Activated gamma-delta T cell treated with anti-CD3 and anti-CD28 coated beads, Interleukin-2, amount 50 U/mL, for 16 hours (primary cell): Measurements from ENCODE around the gene PGC.

Experiments
- DNase-seq: peaks from one replicate; pipeline ENCODE4 v3.0.0-alpha.2; 2020; ENCODE audit warnings: low read depth

Gene PGC

GRCh38 chr6:41730531-41731436 is 16.4 kb downstream of the PGC start:
- DNase-seq, result no peak

DNA sequence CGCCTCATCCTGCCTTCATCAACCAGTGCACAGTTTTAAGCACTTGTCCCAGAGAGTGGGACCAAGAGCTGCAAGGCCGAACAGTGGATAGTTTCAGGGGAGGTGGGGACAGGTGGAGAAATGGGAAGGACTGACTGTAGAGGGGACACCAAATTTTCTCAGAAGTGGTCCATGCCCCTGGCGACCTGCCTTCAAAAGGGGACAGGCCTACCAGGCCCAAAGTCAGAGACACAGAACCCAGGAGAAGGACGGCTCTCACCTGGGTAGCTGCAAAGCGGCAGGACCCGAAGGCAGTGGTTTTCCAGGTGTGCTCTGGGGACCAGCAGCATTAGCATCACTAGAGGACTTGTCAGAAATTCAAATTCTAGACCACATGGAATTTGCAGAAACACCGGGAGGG is 17.6 kb downstream of the PGC start:
- DNase-seq, result no peak

- no peak for DNase-seq
These were observed 18.2 kb downstream of the PGC start for GRCh38 chr6:41728954-41729353.

- DNase-seq, result no peak
These were observed 18.9 kb downstream of the PGC start for GRCh38 chr6:41728073-41728936.

DNA sequence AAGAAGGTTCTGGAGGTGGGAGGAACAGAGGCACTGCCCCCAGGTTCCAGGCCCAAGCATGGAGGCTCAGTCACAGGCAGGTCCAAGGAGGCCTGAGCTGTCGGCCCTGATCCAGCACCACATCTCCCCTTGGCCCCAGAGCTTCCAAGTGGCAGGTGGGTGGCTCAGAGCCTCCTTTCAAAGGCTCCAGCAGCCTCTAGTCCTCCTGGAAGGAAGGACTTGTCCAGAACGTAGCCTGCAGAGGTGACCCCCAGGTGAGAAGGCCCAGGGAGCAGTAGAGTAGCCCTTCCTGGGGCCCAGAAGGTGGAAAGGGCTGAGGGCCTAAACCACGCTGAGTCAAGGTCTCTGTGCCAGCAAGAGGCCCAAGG is 19.5 kb downstream of the PGC start:
- no peak for DNase-seq

- no peak for DNase-seq
These were observed 20.3 kb downstream of the PGC start for GRCh38 chr6:41726876-41727275.

DNA sequence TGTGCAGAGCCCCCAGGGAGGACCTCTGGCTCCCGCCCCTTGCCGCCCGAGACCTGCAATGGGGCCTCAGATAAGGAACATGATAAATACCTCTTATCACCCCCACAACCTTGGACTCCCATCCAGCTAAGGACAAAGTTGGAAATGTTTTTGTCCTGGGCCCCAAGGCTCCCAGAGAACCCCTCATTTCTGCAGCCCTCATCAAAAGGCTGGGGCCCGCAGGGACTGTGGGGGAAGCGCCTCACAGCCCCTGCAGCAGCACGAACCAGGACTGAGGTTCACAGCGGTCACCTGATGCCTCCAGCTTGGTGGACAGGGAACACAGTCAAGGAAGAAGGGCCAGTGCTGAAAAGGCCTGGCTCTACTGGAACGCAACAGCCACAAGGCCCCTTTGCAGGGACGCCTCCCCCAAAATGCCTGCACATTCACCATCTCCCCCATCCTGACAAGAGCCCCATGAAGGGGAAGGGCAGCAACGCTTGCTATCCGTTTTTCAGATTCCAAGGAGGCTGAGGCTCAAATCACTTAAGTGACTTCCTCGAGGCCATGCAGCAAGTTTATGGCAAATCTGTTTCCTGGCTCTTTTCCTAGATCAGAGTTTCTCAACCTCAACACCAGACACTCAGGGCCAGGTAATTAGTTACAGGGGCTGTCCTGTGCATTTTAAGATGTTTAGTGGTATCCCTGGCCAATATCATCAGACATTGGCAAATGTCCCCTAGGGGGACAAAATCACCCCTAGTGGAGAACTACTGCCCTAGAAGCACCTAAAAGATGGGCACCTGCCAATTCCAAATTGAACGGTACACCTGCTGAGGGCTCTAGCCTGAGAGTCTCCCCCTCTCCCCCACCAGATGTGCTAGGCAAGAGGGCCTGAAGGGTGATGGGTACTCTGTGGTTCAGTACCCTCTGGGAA is 22.4 kb downstream of the PGC start:
- no peak for DNase-seq

DNA sequence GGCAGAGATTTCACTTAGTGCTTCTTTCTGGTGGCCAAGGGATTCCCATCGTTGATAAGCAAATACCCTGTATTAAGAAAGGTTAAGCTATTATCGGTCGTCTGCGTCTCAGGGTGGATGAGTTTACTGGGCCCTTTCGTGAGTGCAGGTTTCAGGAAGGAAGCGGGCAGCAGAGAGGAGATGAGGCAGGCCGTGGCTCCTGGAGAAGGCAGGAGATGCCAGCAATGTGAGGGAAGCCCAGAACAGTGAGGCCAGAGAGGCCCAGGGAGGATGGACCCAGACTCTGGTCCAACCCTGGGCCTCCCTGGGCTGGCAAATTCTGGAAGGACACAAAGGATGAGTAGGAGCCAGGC is 23.0 kb downstream of the PGC start:
- DNase-seq, result no peak

- DNase-seq, result no peak
These were observed 23.5 kb downstream of the PGC start for GRCh38 chr6:41723530-41724227.

DNA sequence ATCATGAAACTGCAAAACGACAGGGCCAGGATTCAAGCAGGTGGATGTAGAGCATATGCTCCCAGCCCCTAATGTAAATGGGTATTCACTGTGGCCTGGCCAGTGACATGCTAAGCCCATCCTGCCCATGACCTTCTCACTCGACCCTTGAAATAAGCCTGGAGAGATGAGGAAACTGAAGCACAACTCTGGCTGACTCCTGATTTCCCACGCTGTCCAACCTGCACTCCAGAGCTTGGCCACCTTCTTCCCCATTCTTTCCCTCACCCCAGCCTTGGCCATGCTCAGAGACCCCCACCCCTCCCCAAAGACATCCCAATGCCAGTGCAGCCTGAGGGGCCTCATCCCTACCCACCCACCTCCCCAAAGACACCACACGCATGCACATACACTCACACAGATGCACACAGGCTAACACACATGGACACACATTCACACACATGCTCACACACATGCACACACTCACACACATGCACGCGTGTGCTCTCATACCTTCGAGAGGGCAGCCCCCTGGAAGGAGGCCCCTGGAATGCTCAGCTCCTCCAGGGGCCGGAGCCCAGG is 24.1 kb downstream of the PGC start:
- no peak for DNase-seq

GRCh38 chr6:41721414-41721813 is 25.8 kb downstream of the PGC start:
- DNase-seq, result no peak

GRCh38 chr6:41720783-41721182 is 26.4 kb downstream of the PGC start:
- no peak for DNase-seq

DNA sequence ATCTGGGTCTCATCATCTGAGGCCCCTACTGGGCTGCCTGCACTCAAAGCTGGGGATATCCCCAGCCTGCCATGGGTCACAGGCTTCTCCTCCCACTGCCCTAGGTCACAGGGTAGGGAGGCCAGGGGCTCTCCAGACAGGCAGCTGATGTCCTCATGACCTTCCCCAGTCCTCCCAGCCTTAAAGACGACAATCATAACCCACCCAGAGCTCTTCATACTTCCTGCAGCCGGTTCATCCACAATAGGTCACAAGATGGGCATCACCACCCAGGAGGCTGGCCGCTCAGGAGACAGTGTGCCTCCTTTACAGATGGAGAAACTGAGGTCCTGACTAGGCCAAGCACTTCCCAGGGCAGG is 27.0 kb downstream of the PGC start:
- no peak for DNase-seq

DNA sequence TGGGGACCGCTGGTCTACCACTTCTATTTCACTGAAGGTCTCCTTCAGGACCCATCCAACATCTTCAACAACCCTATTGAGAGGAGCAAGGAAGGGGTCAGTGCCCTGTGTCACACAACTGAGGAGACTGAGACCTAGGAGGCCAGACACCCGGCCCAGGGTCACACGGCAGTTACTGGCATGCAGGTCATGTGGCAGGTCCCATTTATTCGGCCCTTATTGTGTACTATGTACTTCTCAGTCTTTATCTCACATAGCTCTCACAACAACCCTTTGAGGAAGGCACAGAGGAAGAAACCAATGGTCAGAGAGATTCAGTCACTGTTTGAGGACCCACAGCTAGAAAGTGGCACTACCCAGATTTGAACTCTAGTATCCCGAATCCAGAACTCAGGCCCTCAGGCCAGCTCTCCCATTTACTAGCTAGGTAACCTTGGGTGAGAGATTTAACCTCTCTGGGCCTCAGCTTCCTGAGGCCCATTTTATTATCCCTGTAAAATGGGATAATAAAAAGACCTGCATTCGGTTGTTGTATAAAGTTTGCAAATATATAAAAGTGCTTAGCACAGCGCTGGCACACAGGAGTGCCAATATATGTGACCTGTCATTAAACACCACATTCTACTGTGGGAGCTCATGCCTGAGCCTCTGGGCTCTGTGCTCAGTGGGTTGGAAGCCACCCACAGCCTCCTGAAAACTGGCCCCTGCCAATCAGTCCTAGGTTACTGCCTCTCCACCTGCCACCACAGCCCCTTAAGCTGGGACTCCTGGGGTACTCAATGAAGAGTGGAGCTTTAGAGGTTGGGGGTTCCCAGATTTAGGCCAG is 27.5 kb downstream of the PGC start:
- DNase-seq, result no peak

DNA sequence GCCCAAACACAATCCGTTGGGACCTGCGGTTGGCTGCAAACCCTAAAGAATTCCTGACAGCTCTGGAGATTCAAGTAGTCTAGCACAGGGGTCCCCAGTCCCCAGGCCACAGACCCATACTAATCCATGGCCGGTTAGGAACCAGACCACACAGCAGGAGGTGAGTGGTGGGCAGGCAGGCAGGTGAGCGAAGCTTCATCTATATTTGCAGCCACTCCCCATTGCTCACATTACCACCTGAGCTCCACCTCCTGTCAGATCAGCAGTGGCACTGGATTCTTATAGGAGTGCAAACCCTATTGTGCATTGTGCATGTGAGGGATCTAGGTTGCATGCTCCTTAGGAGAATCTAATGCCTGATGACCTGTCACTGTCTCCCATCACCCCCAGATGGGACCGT is 28.4 kb downstream of the PGC start:
- DNase-seq, result no peak

- no peak for DNase-seq
These were observed 29.8 kb downstream of the PGC start for GRCh38 chr6:41717392-41717736.

DNA sequence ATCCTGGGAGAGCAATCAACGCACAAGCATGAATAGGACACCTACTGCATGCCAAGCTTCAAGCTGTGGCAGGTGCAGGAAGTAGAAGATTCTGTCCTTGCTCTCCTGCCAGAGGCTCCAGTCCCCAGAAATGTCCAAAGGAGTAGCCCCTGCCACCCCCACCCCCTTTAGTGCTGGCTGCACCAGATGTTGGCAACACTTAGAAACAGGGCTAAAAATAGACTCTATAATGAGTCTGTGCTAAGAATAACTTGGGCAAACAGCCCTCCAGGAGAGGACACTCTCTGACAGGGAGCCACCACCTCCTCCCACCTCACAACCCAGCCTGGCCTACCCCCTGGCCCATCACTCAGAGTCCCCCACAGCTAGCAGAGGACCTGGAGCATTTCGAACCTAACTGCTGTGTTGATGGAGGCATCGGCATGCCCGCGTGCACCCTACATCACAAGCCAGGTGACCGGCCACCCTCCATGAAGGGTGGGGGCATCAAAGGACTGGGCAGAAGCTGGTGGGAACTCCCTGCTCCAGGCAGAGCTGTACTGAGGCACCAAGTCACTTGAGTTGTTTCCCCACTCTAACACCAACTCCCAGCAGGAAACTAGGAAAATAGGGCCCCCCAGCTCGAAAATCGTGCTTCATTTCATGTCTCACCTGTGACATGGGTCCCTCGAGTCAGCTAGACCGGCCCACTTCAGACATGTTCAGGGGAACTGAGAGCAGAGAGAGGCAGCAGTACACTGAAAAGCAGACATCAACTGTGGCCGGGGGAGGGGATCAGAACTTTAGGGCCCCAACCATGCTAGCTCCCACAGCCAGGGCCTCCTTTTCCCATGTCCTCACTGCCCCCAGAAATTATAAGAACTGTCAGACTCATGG is 30.4 kb downstream of the PGC start:
- no peak for DNase-seq

- no peak for DNase-seq
These were observed 31.2 kb downstream of the PGC start for GRCh38 chr6:41715795-41716515.
